Activated T-cell treated with anti-CD3 and anti-CD28 coated beads, Interleukin-2, amount 50 U/mL, for 4 hours (primary cell): Measurements from ENCODE around the gene DHRS1. TPM values are rescaled to one million over a fixed set of nuclear protein-coding genes. Genes with fewer than 3 reads are reported as not detected.

ENCODE experiments used
- ATAC-seq, 2 donors: fragments of 200-7000 bp; cut with Tn5 transposase; one replicate each; pipeline ENCODE4 v1.10.0; 2021
- DNase-seq: peaks from one replicate; pipeline ENCODE4 v3.0.0-alpha.2; 2020
- H3K27me3 Mint-ChIP-seq: one replicate; pipeline ENCODE4 v1.8.0; 2021; ENCODE audit warnings: low read depth, mixed read lengths
- H3K36me3 Mint-ChIP-seq: one replicate; pipeline ENCODE4 v1.8.0; 2022; ENCODE audit warnings: mixed read lengths; ENCODE audit not compliant: insufficient read depth
- H3K4me1 Mint-ChIP-seq: one replicate; pipeline ENCODE4 v1.8.0; 2021; ENCODE audit warnings: low read depth, mixed read lengths
- H3K4me3 Mint-ChIP-seq: one replicate; pipeline ENCODE4 v1.8.0; 2021; ENCODE audit warnings: mild to moderate bottlenecking, moderate library complexity, mixed read lengths
- H3K9me3 Mint-ChIP-seq: one replicate; pipeline ENCODE4 v1.8.0; 2021; ENCODE audit warnings: mixed read lengths
- total RNA-seq, 3 donors: library from RNA; stranded (reverse); gene quantifications; one replicate each; pipeline ENCODE4 v1.2.1, GENCODE V29; 2021

Gene DHRS1
- total RNA-seq = 1 to 10 TPM; 2.6 to 4.2 (median 3.1) TPM

DNA sequence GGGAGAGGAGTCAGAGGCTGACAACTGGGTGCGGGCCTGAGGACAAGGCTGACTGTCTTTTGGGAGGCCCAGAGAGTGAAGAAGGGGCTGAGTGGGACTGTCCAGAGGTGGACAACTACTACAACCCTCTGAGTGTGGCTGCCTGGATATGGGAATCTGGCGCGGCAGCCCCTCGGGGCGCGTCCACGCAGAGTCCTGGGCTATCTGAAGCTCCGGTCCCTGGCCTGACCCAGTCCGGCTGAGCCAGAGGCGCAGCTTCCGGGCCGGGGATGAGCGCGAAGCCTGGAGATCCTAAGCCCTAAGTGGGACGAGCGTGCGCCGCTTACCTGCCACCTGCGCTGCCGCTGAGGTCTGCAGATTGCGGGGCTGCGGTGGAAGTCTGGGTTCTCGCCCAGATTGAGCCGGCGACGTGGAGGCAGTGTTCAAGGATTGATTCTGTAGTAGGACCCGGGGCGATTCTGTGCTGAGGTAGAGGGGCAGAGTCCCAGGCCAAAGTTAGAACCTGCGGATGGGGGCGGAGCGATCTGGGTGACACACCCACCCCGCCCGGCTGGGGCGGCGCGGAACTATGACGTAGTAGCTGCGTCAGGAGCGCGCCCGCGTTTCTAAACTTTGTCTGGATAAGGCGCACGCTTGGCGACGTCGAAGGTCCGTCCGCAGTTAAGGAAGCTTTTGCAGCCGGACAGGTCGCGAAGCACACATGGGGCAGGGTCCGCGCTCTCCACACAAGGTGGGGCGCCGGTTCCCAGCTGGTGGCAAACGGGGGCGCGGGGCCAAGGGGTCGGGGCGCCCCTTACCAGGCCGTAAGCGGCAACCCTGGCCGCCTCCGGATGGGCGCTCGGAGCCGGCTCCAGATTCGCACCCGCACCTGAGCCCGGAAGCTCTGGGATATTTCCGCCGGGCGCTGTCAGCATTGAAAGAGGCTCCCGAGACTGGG, at the start of gene DHRS1, which contains the start of gene NOP9:
Gene DHRS1, minus strand, starts transcription at position 526 of the 937 bp plus-strand sequence. CDS start 674 bp downstream, outside the sequence.
Gene NOP9, plus strand, starts transcription at position 596 of the 937 bp plus-strand sequence. Its CDS starts 105 bp downstream, at position 701.
- H3K9me3 Mint-ChIP-seq = no peaks in the 10 kb centered on the region
- peaks cover 48% of the 10 kb centered on the region for H3K4me1 Mint-ChIP-seq
- H3K4me3 Mint-ChIP-seq = peak within 1 kb of the TSS; percentile 90
- ATAC-seq (peak; percentile 78 to 81), DNase-seq (peak; percentile 94)
- no peaks in the 10 kb centered on the region for H3K27me3 Mint-ChIP-seq
- peaks cover 38% of the 10 kb centered on the region for H3K36me3 Mint-ChIP-seq

DNA sequence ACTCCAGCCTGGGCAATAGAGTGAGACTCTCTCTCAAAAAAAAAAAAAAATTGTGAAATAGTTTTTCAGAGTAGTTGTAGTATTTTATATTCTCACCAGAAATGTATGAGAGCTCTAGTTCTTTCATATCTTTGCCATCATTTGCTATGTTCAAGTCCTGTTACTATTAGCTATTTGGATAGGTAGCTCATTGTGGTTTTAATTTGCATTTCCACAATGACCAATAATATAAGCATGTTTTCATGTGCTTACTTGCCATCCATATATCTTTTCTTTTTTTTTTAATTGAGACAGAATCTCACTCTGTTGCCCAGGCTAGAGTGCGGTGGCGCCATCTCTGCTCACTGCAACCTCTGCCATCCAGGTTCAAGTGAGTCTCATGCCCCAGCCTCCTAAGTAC, 48.6 kb upstream of the DHRS1 start:
- ATAC-seq (no peak), DNase-seq (no peak)
- Mint-ChIP-seq H3K4me1 (no peaks in the 10 kb centered on the region), H3K36me3 (no peaks in the 10 kb centered on the region), H3K27me3 (peaks cover 65% of the 10 kb centered on the region), H3K9me3 (no peaks in the 10 kb centered on the region), H3K4me3 (no peak overlapping the region)

DNA sequence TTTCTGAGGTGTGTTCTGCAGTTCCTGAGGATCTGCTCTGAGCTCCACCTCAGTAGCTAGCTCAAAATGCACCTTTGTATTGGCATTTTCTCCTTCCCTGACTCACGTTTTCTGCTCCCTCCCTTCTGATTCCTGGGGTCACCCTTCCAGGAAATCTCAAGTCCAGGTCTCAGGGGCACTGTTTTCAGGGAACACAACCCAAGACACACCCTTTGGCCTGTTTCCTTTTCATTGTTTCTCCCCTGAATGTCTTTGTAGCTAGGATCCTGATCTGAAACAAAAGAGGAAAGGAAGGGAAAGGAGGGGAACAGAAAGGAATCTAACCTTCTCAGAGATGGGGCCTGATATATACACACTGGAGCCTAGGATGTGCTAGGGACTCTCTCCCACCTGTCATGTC, 47.6 kb upstream of the DHRS1 start:
- H3K9me3 Mint-ChIP-seq = no peaks in the 10 kb centered on the region
- ATAC-seq (no peak), DNase-seq (no peak)
- no peaks in the 10 kb centered on the region for H3K4me1 Mint-ChIP-seq
- H3K36me3 Mint-ChIP-seq = no peaks in the 10 kb centered on the region
- peaks cover 59% of the 10 kb centered on the region for H3K27me3 Mint-ChIP-seq
- no peak overlapping the region for H3K4me3 Mint-ChIP-seq

DNA sequence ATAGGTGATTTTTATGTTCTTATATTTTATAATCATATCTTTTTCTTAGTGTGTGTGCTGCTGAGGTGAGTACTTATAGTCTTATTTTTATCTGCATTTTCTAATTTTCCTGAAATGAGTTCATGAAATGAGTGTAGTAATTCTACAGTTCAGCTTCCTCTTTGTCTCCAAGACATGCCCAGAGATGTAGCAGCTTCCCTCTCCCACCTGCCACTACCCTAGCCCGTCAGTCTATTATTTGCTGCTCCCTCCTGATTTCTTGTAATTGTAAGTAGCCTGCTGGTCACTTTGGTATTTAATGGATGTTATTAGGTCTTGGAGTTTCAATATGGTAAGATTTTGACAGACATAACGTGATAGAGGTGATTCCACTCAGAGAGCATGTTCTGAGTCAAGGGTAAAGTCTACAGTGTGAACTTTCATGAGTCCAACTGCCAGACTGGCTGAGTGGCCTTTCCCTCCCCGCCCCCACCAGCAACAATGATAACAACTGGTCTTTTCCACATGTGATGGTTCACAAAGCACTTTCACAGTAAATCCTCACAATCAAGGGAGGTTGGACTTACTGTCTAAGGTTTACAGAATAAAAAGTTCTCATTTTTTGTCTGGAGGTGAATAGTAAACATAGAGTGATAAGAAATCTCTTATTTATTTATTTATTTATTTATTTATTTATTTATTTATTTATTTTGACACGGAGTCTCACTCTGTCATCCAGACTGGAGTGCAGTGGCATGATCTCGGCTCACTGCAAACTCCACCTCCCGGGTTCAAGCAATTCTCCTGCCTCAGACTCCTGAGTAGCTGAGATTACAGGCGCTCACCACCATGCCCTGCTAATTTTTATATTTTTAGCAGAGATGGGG, 44.4 kb upstream of the DHRS1 start:
- peaks cover 30% of the 10 kb centered on the region for H3K27me3 Mint-ChIP-seq
- H3K9me3 Mint-ChIP-seq = no peaks in the 10 kb centered on the region
- DNase-seq = no peak
- no peak for ATAC-seq
- H3K36me3 Mint-ChIP-seq = no peaks in the 10 kb centered on the region
- H3K4me1 Mint-ChIP-seq = peaks cover 8% of the 10 kb centered on the region
- H3K4me3 Mint-ChIP-seq = no peak overlapping the region

DNA sequence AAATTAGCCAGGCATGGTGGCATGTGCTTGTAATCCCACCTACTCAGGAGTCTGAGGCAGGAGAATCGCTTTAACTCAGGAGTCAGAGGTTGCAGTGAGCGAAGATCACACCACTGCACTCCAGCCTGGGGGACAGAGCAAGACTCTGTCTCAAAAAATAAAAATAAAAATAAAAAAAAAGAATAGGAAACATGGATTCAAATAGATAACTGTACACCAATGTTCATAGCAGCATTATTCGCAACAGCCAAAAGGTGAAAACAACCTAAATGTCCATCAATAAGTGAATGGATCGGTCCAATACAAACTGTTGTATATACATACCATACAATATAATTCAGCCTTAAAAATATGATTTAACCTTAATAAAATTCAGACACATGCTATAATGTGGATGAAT, 43.3 kb upstream of the DHRS1 start:
- peaks cover 24% of the 10 kb centered on the region for H3K27me3 Mint-ChIP-seq
- peaks cover 19% of the 10 kb centered on the region for H3K4me1 Mint-ChIP-seq
- H3K36me3 Mint-ChIP-seq = peaks cover 2% of the 10 kb centered on the region
- no peaks in the 10 kb centered on the region for H3K9me3 Mint-ChIP-seq
- no peak for DNase-seq
- H3K4me3 Mint-ChIP-seq = no peak overlapping the region
- ATAC-seq = no peak

DNA sequence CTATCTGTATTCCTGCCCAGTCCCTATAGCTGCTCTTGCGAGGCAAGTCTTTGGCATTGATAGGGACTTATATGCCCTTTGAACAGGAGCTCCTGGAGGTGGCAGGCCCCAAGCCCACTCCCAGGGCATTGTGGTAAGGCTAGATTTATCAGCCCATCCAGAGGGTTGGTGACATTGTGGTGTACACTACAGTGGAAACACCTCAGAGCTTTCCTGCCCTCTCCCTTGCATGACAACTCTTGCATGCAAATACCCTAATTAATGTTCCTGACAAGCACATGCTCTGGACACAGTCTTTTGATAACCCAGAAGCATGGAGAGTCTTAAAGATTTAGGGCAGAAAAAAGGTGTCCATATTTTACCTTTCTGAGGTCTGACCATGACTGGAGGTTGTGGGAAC, 41.0 kb upstream of the DHRS1 start:
- Mint-ChIP-seq H3K36me3 (peaks cover 11% of the 10 kb centered on the region), H3K4me1 (peaks cover 23% of the 10 kb centered on the region), H3K27me3 (peaks cover 14% of the 10 kb centered on the region), H3K4me3 (no peak overlapping the region), H3K9me3 (no peaks in the 10 kb centered on the region)
- ATAC-seq (no peak), DNase-seq (no peak)

DNA sequence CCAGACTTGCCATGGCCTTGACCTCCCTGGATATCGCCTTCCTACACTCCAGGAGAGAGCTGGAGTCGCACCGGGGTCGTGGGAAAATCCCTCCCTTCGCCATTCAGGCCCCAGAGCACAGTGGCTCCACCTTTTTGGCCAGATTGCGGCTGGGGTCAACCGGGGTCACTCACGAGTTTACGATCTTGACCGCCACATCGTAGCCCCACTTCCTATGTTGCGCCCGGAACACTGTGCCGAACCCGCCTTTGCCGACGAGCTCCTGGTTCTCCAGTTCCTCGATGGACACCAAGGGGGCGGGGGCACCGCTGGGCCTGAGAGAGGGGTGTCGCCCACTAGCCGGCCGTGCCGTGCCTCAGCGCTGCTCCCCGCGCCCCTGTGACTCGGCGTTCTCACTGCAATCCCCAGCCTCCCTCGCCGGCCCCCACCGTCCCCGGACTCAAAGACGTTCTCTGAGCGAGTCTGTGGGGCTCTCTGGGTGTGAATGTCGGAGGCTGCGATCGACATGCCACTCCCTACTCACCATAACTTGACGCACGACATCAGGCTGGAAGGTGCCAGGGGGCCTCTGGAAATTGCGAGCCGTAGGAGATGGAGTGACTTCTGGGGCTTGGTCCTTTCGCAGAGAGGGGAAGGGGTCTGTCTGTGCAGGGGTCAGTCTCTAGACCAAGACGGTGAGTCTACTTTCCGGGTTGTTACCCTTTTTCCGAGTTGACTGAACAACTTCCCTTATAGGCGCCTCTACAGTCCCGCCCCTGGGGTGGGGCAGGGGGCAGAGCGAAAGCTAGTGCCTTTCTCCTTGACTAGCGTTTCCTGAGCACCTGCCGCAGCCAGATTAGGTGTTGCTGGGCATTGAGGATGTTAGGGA, 39.9 kb upstream of the DHRS1 start, which contains the start of gene RIPK3:
Gene RIPK3, minus strand, starts transcription at position 708 of the 868 bp plus-strand sequence. Its CDS starts 165 bp downstream, at position 543.
- peak; percentile 93 to 94 for ATAC-seq
- H3K9me3 Mint-ChIP-seq = no peaks in the 10 kb centered on the region
- H3K4me1 Mint-ChIP-seq = peaks cover 26% of the 10 kb centered on the region
- H3K27me3 Mint-ChIP-seq = peaks cover 15% of the 10 kb centered on the region
- peak within 1 kb of the TSS; percentile 90 for H3K4me3 Mint-ChIP-seq
- peaks cover 13% of the 10 kb centered on the region for H3K36me3 Mint-ChIP-seq
- DNase-seq = peak; percentile 62

DNA sequence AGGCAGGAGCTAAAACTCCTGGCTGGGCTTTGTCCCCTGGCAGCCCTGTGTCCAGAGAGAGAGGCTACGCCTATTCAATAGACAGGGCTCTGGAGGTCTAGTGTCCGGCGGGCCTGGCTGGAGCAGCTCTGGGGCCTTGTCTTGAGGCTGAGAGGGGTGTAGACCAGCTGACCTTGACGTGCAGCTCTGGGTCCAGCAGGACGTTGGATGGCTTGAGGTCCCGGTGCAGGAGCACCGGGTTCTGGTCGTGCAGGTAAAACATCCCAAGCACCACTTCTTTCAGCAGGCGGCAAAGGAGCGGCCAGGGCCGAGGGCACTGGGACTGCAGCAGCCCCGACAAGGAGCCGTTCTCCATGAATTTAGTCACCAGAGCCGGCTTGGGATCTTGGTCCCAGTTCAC, 39.3 kb upstream of the DHRS1 start:
- peaks cover 32% of the 10 kb centered on the region for H3K4me1 Mint-ChIP-seq
- DNase-seq (no peak), ATAC-seq (no peak)
- peaks cover 13% of the 10 kb centered on the region for H3K36me3 Mint-ChIP-seq
- H3K4me3 Mint-ChIP-seq = peak overlapping the region; percentile 90
- H3K9me3 Mint-ChIP-seq = no peaks in the 10 kb centered on the region
- H3K27me3 Mint-ChIP-seq = peaks cover 15% of the 10 kb centered on the region

DNA sequence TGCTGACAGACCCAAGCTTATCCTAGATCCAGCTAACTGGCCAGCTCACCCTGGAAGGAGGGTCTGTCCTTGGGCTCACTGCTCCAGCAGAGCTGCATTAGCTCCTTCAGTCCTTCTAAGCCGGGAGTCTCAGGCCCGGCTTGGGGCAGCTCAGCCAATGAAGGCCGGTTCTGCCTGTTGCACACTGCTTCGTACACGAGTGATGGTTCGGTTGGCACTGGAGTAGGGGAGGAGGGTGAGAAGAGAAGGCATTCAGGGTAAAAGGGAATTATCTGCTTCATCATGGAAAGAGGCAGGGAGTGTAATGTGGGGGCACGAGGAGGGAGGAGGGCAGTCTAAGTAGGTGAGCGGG, 38.2 kb upstream of the DHRS1 start:
- peaks cover 40% of the 10 kb centered on the region for H3K4me1 Mint-ChIP-seq
- H3K9me3 Mint-ChIP-seq = no peaks in the 10 kb centered on the region
- peak overlapping the region; percentile 14 for H3K4me3 Mint-ChIP-seq
- ATAC-seq = no peak
- H3K36me3 Mint-ChIP-seq = peaks cover 13% of the 10 kb centered on the region
- H3K27me3 Mint-ChIP-seq = peaks cover 12% of the 10 kb centered on the region
- DNase-seq = no peak

DNA sequence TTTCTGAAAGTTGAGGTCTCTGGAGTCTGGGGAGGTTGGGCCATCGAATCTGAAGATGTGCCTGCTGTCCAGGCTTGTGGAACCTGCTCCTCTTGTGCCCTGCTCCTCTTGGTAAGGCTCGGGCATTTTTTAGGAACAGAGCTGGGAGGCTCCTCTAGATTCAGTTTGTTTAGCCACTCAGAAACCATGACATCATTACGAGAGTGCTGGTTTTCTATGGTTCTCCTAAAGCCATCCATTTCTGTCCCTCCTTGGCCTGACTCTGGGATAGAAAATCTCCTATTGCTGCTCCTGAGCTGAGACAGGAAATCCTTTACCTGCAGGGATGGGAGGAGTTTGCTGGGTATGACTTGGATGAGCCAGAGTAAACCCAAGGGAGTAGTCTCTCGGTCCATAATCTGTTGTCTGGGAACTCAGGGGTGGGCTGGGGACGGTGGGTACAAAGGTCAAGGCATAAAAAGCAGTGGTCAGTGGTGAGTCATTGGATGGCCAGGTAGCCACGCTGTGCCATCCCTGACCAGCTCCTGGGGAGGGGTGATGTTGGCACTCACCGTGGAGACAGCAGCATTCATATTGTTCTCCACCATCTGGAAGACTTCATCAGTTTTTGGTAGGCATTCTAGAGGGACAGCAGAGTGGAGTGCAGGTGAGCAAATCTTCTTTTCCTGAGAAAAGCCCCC, 37.7 kb upstream of the DHRS1 start:
- Mint-ChIP-seq H3K36me3 (peaks cover 13% of the 10 kb centered on the region), H3K4me1 (peaks cover 44% of the 10 kb centered on the region), H3K9me3 (no peaks in the 10 kb centered on the region), H3K4me3 (no peak overlapping the region), H3K27me3 (peaks cover 15% of the 10 kb centered on the region)
- ATAC-seq = no peak
- no peak for DNase-seq

DNA sequence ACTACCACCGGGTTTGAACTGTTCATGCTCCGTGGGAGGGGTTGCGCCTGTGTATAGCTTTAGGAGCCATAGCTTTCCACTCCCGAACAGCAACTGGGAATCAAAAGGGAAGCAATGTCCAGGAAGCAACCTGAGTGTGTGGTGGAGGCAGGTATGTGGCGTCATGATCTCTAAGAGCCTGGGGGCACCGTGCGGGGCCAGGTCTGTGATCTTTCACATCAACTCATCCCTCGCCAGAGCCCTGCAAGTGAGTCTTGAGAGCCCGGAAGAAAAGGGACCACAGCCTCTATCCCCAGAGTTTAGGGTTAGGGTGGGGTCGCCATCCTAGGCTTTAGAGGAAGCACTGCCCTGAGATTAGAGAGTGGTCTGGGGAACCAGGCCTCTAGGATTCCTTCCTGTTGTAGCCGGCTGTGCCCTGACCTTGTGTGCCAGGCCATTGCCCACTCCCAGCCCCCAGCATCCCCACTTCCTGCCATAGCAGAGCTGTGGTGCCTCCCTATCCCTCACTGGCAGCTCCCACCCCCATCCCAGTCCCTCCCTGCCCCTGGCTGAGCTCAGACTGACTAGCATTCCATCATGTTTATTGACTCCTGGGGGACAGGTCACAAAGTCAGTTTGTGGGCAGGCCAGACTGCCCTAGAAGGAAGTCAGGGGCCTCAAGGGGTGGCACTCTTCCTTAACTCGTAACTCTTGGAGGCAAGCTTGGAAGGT, 36.0 kb upstream of the DHRS1 start:
- Mint-ChIP-seq H3K4me3 (peak overlapping the region; percentile 45), H3K36me3 (peaks cover 13% of the 10 kb centered on the region), H3K9me3 (no peaks in the 10 kb centered on the region), H3K4me1 (peaks cover 56% of the 10 kb centered on the region), H3K27me3 (peaks cover 16% of the 10 kb centered on the region)
- no peak for ATAC-seq
- DNase-seq = no peak

DNA sequence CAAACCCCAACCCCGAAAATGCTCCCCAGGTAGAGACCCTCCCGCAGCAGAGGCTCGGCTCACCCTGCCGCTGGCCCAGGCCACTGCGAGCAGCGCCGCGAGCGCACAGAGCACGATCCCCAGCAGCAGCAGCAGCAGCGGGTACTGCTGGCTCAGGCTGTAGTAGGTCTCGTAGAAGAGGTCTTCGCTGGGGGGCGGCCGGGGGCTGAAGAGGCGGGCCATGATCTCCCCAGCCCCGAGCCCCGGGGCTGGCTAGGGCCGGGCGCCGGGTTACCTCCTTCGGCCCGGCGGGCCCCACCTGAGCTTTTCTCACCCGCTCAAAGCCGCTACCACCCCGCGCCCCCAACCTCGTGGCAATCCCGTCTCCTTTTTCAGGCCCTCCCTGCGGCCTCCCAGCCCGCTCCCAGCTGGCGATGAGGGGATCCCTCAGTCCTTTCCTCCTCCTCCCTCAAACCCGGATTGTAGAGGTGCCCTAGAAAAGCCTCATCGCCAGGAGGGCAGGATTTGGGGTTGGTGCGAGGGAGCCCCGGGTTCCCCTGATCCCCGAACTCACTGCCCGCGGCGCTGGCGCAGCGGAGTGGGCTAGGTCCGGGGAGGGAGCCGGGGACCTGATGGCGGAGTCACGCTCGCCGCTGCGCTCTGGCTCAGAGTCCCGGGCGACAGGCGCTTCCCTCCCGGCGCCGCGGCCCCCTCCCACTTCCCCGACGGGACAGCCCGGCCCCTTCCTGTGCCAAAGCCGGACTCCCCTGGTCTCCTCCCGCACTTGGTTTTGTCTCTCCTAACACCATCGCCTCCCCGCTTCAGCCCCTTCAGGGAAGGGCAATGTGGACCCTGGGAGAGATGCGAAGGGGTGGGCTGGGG, 35.1 kb upstream of the DHRS1 start, which contains the start of gene ADCY4:
Gene ADCY4, minus strand, starts transcription at position 641 of the 861 bp plus-strand sequence. Its CDS starts 419 bp downstream, at position 222.
- ATAC-seq (peak; percentile 26 to 34), DNase-seq (no peak)
- peaks cover 60% of the 10 kb centered on the region for H3K4me1 Mint-ChIP-seq

More for the DNA sequence above, 35.1 kb upstream of the DHRS1 start, which contains the start of gene ADCY4:
- no peaks in the 10 kb centered on the region for H3K9me3 Mint-ChIP-seq
- peaks cover 16% of the 10 kb centered on the region for H3K27me3 Mint-ChIP-seq
- H3K4me3 Mint-ChIP-seq = peak within 1 kb of the TSS; percentile 59
- peaks cover 13% of the 10 kb centered on the region for H3K36me3 Mint-ChIP-seq
